BLaER1 treated with 17β-estradiol and CSF1 and Interleukin-3, amounts not matched to agents 10 nM and 100 nM (cell line): Measurements from ENCODE around the gene SLC36A1.

Experiments used
- H3K27ac ChIP-seq, 11 experiments: shearing (Covaris generic); formaldehyde crosslinking; 2 replicates each; pipeline ENCODE4 v1.8.1; 2022
- H3K27me3 ChIP-seq, 11 experiments: shearing (Covaris generic); formaldehyde crosslinking; 2 replicates each; pipeline ENCODE4 v1.8.1; 2022
- H3K36me3 ChIP-seq, 11 experiments: shearing (Covaris generic); formaldehyde crosslinking; 2 replicates each; pipeline ENCODE4 v1.8.1; 2022
- H3K4me1 ChIP-seq, 10 experiments: shearing (Covaris generic); formaldehyde crosslinking; 2 replicates each; pipeline ENCODE4 v1.8.1; 2022
- H3K4me2 ChIP-seq, 11 experiments: shearing (Covaris generic); formaldehyde crosslinking; 2 replicates each; pipeline ENCODE4 v1.8.1; 2022
- H3K4me3 ChIP-seq, 10 experiments: shearing (Covaris generic); formaldehyde crosslinking; 2 replicates each; pipeline ENCODE4 v1.8.1; 2022
- H3K9ac ChIP-seq, 11 experiments: shearing (Covaris generic); formaldehyde crosslinking; 2 replicates each; pipeline ENCODE4 v1.8.1; 2022
- H3K9me3 ChIP-seq, 11 experiments: shearing (Covaris generic); formaldehyde crosslinking; replicated peaks in 1 of 11; 2 replicates each; pipeline ENCODE4 v1.8.1; 2022
- H4K20me1 ChIP-seq, 11 experiments: shearing (Covaris generic); formaldehyde crosslinking; 2 replicates each; pipeline ENCODE4 v1.8.1; 2022
- Cebpa-rat ChIP-seq, 11 experiments: shearing (Covaris generic); IDR thresholded peaks; 2 replicates each; pipeline ENCODE4 v1.8.1; 2022

Gene SLC36A1

GRCh38 chr5:151449839-151450238 lies 2.4 kb downstream of the SLC36A1 start:
- Histone ChIP-seq H3K4me3 (peak overlapping the region in 4 of 10 experiments; percentile 80 to 86 (median 82); a peak in 7 of 20 replicates), H4K20me1 (peaks cover 0 to 56% (median 6%) of the 10 kb centered on the region in 11 experiments; a peak in 9 of 22 replicates), H3K36me3 (peaks cover 0 to 34% (median 0%) of the 10 kb centered on the region in 11 experiments; a peak in 8 of 22 replicates), H3K9me3 (no peaks in the 10 kb centered on the region), H3K27ac (no peak overlapping the region), H3K4me2 (peak overlapping the region in 5 of 11 experiments; percentile 3 to 97 (median 90); a peak in 9 of 22 replicates), H3K27me3 (no peaks in the 10 kb centered on the region), H3K9ac (peak overlapping the region in 1 of 11 experiments; percentile 85; a peak in 3 of 22 replicates), H3K4me1 (peaks cover 12 to 43% (median 16%) of the 10 kb centered on the region in 10 experiments)
- TF ChIP-seq Cebpa-rat (IDR thresholded peaks at IDR 0.05): no peak

- no peak overlapping the region for H3K27ac ChIP-seq
- H3K9ac ChIP-seq: no peak overlapping the region
- H4K20me1 ChIP-seq: peaks cover 0 to 64% (median 6%) of the 10 kb centered on the region in 11 experiments; a peak in 9 of 22 replicates
- no peaks in the 10 kb centered on the region for H3K27me3 ChIP-seq
- no peaks in the 10 kb centered on the region for H3K9me3 ChIP-seq
- peaks cover 0 to 42% (median 0%) of the 10 kb centered on the region in 11 experiments; a peak in 8 of 22 replicates for H3K36me3 ChIP-seq
- H3K4me2 ChIP-seq: peak overlapping the region in 4 of 11 experiments; percentile 84 to 97 (median 93); a peak in 7 of 22 replicates
- peaks cover 12 to 43% (median 16%) of the 10 kb centered on the region in 10 experiments for H3K4me1 ChIP-seq
- TF ChIP-seq Cebpa-rat (IDR thresholded peaks at IDR 0.05): no peak
- peak overlapping the region in 2 of 10 experiments; percentile 84 to 86; a peak in 2 of 20 replicates for H3K4me3 ChIP-seq
These were observed 3.2 kb downstream of the SLC36A1 start for GRCh38 chr5:151450605-151451004.

- Histone ChIP-seq H3K4me2 (peak overlapping the region in 3 of 11 experiments; percentile 90 to 97 (median 96); a peak in 6 of 22 replicates), H3K4me1 (peaks cover 12 to 51% (median 16%) of the 10 kb centered on the region in 10 experiments), H3K9me3 (no peaks in the 10 kb centered on the region), H3K27me3 (no peaks in the 10 kb centered on the region), H3K4me3 (no peak overlapping the region), H3K9ac (peak overlapping the region in 2 of 11 experiments; percentile 30 to 38; a peak in 2 of 22 replicates), H4K20me1 (peaks cover 0 to 77% (median 7%) of the 10 kb centered on the region in 11 experiments; a peak in 10 of 22 replicates), H3K27ac (no peak overlapping the region), H3K36me3 (peaks cover 0 to 53% (median 0%) of the 10 kb centered on the region in 11 experiments; a peak in 8 of 22 replicates)
- no peak for TF ChIP-seq Cebpa-rat (IDR thresholded peaks at IDR 0.05)
These were observed 4.5 kb downstream of the SLC36A1 start for GRCh38 chr5:151451626-151452520.

GRCh38 chr5:151454166-151454565 lies 6.8 kb downstream of the SLC36A1 start:
- Histone ChIP-seq H3K36me3 (peaks cover 0 to 75% (median 9%) of the 10 kb centered on the region in 11 experiments; a peak in 11 of 22 replicates), H3K9me3 (no peaks in the 10 kb centered on the region), H3K27ac (no peak overlapping the region), H3K9ac (no peak overlapping the region), H3K4me3 (no peak overlapping the region), H3K4me1 (peaks cover 0 to 46% (median under 1%) of the 10 kb centered on the region in 10 experiments; a peak in 9 of 20 replicates), H3K27me3 (no peaks in the 10 kb centered on the region), H4K20me1 (peaks cover 0 to 97% (median 7%) of the 10 kb centered on the region in 11 experiments; a peak in 11 of 22 replicates), H3K4me2 (no peak overlapping the region)
- no peak for TF ChIP-seq Cebpa-rat (IDR thresholded peaks at IDR 0.05)

- no peaks in the 10 kb centered on the region for H3K9me3 ChIP-seq
- TF ChIP-seq Cebpa-rat (IDR thresholded peaks at IDR 0.05): no peak
- H3K36me3 ChIP-seq: peaks cover 0 to 81% (median 15%) of the 10 kb centered on the region in 11 experiments; a peak in 11 of 22 replicates
- H3K27me3 ChIP-seq: no peaks in the 10 kb centered on the region
- H3K27ac ChIP-seq: no peak overlapping the region
- peaks cover 0 to 39% (median 0%) of the 10 kb centered on the region in 10 experiments; a peak in 8 of 20 replicates for H3K4me1 ChIP-seq
- no peak overlapping the region for H3K9ac ChIP-seq
- peaks cover 0 to 97% (median 4%) of the 10 kb centered on the region in 11 experiments; a peak in 11 of 22 replicates for H4K20me1 ChIP-seq
- no peak overlapping the region for H3K4me3 ChIP-seq
- H3K4me2 ChIP-seq: no peak overlapping the region
These were observed 7.5 kb downstream of the SLC36A1 start for GRCh38 chr5:151454889-151455288.

GRCh38 chr5:151456321-151456940 lies 9.0 kb downstream of the SLC36A1 start:
- H4K20me1 ChIP-seq: peaks cover 0 to 97% (median 4%) of the 10 kb centered on the region in 11 experiments; a peak in 9 of 22 replicates
- H3K27me3 ChIP-seq: no peaks in the 10 kb centered on the region
- no peak for TF ChIP-seq Cebpa-rat (IDR thresholded peaks at IDR 0.05)
- H3K4me1 ChIP-seq: peaks cover 0 to 23% (median 0%) of the 10 kb centered on the region in 10 experiments; a peak in 8 of 20 replicates
- no peaks in the 10 kb centered on the region for H3K9me3 ChIP-seq
- peaks cover 0 to 83% (median 15%) of the 10 kb centered on the region in 11 experiments; a peak in 11 of 22 replicates for H3K36me3 ChIP-seq
- no peak overlapping the region for H3K9ac ChIP-seq
- no peak overlapping the region for H3K4me2 ChIP-seq
- H3K4me3 ChIP-seq: no peak overlapping the region
- H3K27ac ChIP-seq: no peak overlapping the region

GRCh38 chr5:151458314-151458713 lies 10.9 kb downstream of the SLC36A1 start:
- TF ChIP-seq Cebpa-rat (IDR thresholded peaks at IDR 0.05): no peak
- Histone ChIP-seq H3K4me1 (peaks cover 0 to 12% (median 0%) of the 10 kb centered on the region in 10 experiments; a peak in 4 of 20 replicates), H3K27ac (no peak overlapping the region), H3K36me3 (peaks cover 0 to 84% (median 9%) of the 10 kb centered on the region in 11 experiments; a peak in 12 of 22 replicates), H3K4me2 (no peak overlapping the region), H3K4me3 (no peak overlapping the region), H3K27me3 (no peaks in the 10 kb centered on the region), H3K9ac (no peak overlapping the region), H3K9me3 (no peaks in the 10 kb centered on the region), H4K20me1 (peaks cover 0 to 85% (median 0%) of the 10 kb centered on the region in 11 experiments; a peak in 8 of 22 replicates)

- Histone ChIP-seq H4K20me1 (peaks cover 0 to 70% (median 0%) of the 10 kb centered on the region in 11 experiments; a peak in 8 of 22 replicates), H3K9me3 (no peaks in the 10 kb centered on the region), H3K4me3 (no peak overlapping the region), H3K36me3 (peaks cover 4 to 98% (median 23%) of the 10 kb centered on the region in 11 experiments; a peak in 18 of 22 replicates), H3K9ac (no peak overlapping the region), H3K27me3 (no peaks in the 10 kb centered on the region), H3K4me2 (no peak overlapping the region), H3K4me1 (peaks cover 0 to 12% (median 0%) of the 10 kb centered on the region in 10 experiments; a peak in 4 of 20 replicates), H3K27ac (no peak overlapping the region)
- no peak for TF ChIP-seq Cebpa-rat (IDR thresholded peaks at IDR 0.05)
These were observed 12.4 kb downstream of the SLC36A1 start for GRCh38 chr5:151459680-151460324.
